ENCODE data around the gene CTSW.
"Not testable (repeated sequence)": the region's sequence is repeated elsewhere in the genome, so short reads cannot be mapped to it uniquely, and the experiment has no call there.

The CTSW gene, protein sequence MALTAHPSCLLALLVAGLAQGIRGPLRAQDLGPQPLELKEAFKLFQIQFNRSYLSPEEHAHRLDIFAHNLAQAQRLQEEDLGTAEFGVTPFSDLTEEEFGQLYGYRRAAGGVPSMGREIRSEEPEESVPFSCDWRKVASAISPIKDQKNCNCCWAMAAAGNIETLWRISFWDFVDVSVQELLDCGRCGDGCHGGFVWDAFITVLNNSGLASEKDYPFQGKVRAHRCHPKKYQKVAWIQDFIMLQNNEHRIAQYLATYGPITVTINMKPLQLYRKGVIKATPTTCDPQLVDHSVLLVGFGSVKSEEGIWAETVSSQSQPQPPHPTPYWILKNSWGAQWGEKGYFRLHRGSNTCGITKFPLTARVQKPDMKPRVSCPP

DNA sequence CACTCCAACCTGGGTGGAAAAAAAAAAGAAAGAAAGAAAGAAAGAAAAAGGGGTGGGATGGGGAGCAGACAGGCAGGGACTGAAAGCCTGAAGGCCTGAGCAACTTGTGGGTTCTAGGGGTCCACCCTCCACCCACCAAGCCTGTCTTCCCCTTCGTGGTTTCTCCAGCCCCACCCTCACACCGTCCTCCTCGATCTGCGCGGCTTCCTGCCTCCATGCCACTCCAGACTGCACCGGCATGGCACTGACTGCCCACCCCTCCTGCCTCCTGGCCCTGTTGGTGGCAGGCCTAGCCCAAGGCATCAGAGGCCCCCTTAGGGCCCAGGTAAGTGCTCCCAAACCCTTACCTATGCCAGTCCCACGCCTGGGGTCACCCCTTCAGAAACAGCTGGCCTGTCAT is at the start of gene CTSW:
Gene CTSW, plus strand, starts transcription at position 221 of the 400 bp plus-strand sequence. Its CDS starts 18 bp downstream, at position 239.
- no peak within 1 kb of the TSS for H3K9ac ChIP-seq (ENCODE audit: insufficient read length, low read depth)
- peaks cover 3% of the 10 kb centered on the region; the same call in 1 of the 2 replicates for H3K9me3 ChIP-seq (ENCODE audit: insufficient read depth, low read length)
- peaks cover 40% of the 10 kb centered on the region for H3K36me3 ChIP-seq (ENCODE audit: insufficient read depth, insufficient read length, low read length)
- DNase-seq (ENCODE audit: low read depth, low spot score): no peak
- no peak within 1 kb of the TSS for H3K4me3 ChIP-seq (ENCODE audit: insufficient read length, low read depth)
- no peaks in the 10 kb centered on the region for H3K27me3 ChIP-seq (ENCODE audit: insufficient read depth, insufficient read length)
- TF ChIP-seq ZNF274 (IDR thresholded peaks at IDR 0.05; ENCODE audit: low read depth, low read length): no peak
- no peak for TF ChIP-seq YY1 (IDR thresholded peaks at IDR 0.05; ENCODE audit: insufficient read depth, insufficient read length)
- TF ChIP-seq SUZ12 (IDR thresholded peaks at IDR 0.05; ENCODE audit: extremely low read depth, insufficient read depth, insufficient read length): no peak
- peaks cover 3% of the 10 kb centered on the region for H3K4me1 ChIP-seq (ENCODE audit: insufficient read depth, insufficient read length)

DNA sequence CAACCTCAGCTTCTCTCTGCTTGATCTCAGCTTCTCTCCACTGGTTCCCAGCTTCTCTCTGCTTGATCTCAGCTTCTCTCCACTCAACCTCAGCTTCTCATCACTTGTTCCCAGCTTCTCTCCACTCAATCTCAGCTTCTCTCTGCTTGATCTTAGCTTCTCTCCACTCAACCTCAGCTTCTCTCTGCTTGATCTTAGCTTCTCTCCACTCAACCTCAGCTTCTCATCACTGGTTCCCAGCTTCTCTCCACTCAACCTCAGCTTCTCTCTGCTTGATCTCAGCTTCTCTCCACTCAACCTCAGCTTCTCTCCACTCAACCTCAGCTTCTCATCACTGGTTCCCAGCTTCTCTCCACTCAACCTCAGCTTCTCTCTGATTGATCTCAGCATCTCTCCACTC is 47.4 kb upstream of the CTSW start:
- H3K4me1 ChIP-seq (ENCODE audit: insufficient read depth, insufficient read length); H3K36me3 ChIP-seq (ENCODE audit: insufficient read depth, insufficient read length, low read length); H3K4me3 ChIP-seq (ENCODE audit: insufficient read length, low read depth); H3K9ac ChIP-seq (ENCODE audit: insufficient read length, low read depth); H3K9me3 ChIP-seq (ENCODE audit: insufficient read depth, low read length); H3K27me3 ChIP-seq (ENCODE audit: insufficient read depth, insufficient read length); DNase-seq (ENCODE audit: low read depth, low spot score): not testable (repeated sequence)

DNA sequence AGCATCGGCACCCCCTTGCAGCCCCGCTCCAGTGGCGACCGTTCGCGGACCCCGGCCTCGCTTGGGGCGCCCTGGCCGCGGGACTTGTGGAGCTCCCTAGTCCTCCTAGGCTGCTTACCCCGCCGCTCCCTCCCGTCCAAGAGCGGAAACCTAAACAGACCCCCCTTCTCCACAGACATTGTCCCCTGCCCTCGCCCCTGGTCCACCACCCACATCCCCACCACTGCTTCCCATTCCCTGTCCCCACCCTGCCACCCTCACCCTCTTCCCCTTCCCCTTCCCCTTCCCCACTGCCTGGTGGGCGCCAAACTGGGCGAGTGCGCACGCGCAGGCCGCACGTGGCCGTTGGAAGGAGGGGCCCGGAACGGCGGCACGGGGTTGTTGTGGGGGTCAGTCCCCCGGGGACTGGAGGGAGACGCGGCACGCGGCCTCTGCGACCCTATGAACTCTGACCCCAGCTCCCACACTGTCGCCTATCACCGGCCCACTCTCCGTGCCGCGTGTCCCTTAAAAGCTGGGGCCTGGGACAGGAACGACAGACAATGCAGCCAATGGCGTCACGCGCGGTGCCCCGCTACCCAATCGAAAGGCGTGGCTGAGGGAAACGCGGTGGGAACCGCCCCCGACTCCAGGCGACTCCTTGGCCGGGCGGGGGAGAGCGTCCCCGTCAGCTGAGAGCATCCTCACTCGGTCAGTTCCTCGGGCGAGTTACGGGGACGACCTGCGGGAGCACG is 46.2 kb upstream of the CTSW start, which contains the start of gene SNX32:
Gene SNX32, plus strand, starts transcription at position 667 of the 734 bp plus-strand sequence. CDS start 103 bp downstream, outside the sequence.
- Histone ChIP-seq H3K9ac (ENCODE audit: insufficient read length, low read depth) (peak within 1 kb of the TSS; percentile 80), H3K4me3 (ENCODE audit: insufficient read length, low read depth) (peak within 1 kb of the TSS; percentile 66), H3K4me1 (ENCODE audit: insufficient read depth, insufficient read length) (peaks cover 6% of the 10 kb centered on the region), H3K27me3 (ENCODE audit: insufficient read depth, insufficient read length) (peaks cover 4% of the 10 kb centered on the region), H3K36me3 (ENCODE audit: insufficient read depth, insufficient read length, low read length) (no peaks in the 10 kb centered on the region), H3K9me3 (ENCODE audit: insufficient read depth, low read length) (peaks cover 6% of the 10 kb centered on the region; the same call in 1 of the 2 replicates)
- DNase-seq (ENCODE audit: low read depth, low spot score): peak; percentile 91
- no peak for TF ChIP-seq ZNF274 (IDR thresholded peaks at IDR 0.05; ENCODE audit: low read depth, low read length)
- TF ChIP-seq YY1 (IDR thresholded peaks at IDR 0.05; ENCODE audit: insufficient read depth, insufficient read length): no peak
- TF ChIP-seq SUZ12 (IDR thresholded peaks at IDR 0.05; ENCODE audit: extremely low read depth, insufficient read depth, insufficient read length): no peak

DNA sequence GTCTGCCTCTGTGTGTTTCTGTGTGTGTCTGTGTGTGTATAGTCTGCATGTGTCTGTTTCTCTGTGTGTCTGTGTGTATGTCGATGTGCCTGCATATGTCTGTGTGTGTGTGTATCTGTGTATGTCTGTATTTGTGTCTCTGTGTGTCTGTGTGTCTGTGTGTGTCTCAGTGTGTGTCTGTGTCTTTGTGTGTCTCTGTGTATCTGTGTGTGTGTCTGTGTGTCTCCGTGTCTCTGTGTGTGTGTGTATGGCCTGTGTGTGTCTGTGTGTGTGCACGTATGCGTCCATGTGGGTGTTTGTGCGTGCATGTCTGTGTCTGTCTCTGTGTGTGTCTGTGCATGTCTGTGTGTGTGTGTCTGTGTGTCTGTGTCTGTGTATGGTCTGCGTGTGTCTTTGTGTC is 45.4 kb upstream of the CTSW start:
- Histone ChIP-seq H3K9me3 (ENCODE audit: insufficient read depth, low read length) (peaks cover 6% of the 10 kb centered on the region; the same call in 1 of the 2 replicates), H3K4me3 (ENCODE audit: insufficient read length, low read depth) (peak overlapping the region; percentile 66), H3K27me3 (ENCODE audit: insufficient read depth, insufficient read length) (peaks cover 4% of the 10 kb centered on the region), H3K4me1 (ENCODE audit: insufficient read depth, insufficient read length) (peaks cover 6% of the 10 kb centered on the region), H3K36me3 (ENCODE audit: insufficient read depth, insufficient read length, low read length) (no peaks in the 10 kb centered on the region), H3K9ac (ENCODE audit: insufficient read length, low read depth) (peak overlapping the region; percentile 69)
- DNase-seq (ENCODE audit: low read depth, low spot score): no peak
- no peak for TF ChIP-seq SUZ12 (IDR thresholded peaks at IDR 0.05; ENCODE audit: extremely low read depth, insufficient read depth, insufficient read length)
- no peak for TF ChIP-seq YY1 (IDR thresholded peaks at IDR 0.05; ENCODE audit: insufficient read depth, insufficient read length)
- no peak for TF ChIP-seq ZNF274 (IDR thresholded peaks at IDR 0.05; ENCODE audit: low read depth, low read length)

DNA sequence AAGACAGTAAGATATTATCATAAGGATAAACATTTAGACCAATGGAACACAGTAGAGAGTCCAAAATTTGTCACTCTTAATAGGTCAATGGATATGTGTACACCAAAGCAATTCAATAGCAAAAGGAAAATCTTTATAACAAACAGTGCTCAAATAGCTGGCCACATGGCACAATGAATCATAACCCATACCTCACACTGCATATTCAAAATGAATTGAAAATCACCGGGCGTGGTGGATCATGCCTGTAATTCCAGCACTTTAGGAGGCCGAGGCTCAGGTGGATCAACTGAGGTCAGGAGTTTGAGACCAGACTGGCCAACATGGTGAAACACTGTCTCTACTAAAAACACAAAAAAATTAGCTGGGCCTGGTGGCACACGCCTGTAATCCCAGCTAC is 37.5 kb upstream of the CTSW start:
- TF ChIP-seq ZNF274 (IDR thresholded peaks at IDR 0.05; ENCODE audit: low read depth, low read length) (no peak), SUZ12 (IDR thresholded peaks at IDR 0.05; ENCODE audit: extremely low read depth, insufficient read depth, insufficient read length) (no peak), YY1 (IDR thresholded peaks at IDR 0.05; ENCODE audit: insufficient read depth, insufficient read length) (no peak)

DNA sequence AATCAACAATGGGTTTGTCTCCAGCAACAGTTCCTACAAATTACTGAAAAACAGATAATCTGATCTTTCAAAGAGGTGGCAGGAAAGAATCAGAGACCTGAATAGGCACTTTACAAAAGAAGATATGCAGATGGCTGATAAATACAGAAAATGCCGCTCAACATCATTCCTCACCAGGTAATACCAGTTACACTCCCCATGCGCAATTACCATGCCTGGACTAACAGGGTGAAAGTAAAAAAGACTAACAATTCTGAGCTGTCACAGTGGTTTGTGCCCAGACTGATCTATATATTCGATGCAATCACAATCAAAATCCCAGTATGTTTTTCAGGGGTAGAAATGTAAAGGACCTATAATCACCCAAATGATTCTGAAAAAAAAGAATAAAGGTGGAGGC is 35.8 kb upstream of the CTSW start:
- no peak for TF ChIP-seq YY1 (IDR thresholded peaks at IDR 0.05; ENCODE audit: insufficient read depth, insufficient read length)
- TF ChIP-seq ZNF274 (IDR thresholded peaks at IDR 0.05; ENCODE audit: low read depth, low read length): no peak
- no peak for TF ChIP-seq SUZ12 (IDR thresholded peaks at IDR 0.05; ENCODE audit: extremely low read depth, insufficient read depth, insufficient read length)
- no peaks in the 10 kb centered on the region for H3K36me3 ChIP-seq (ENCODE audit: insufficient read depth, insufficient read length, low read length)
- H3K4me1 ChIP-seq (ENCODE audit: insufficient read depth, insufficient read length): no peaks in the 10 kb centered on the region
- H3K4me3 ChIP-seq (ENCODE audit: insufficient read length, low read depth): no peak overlapping the region
- H3K27me3 ChIP-seq (ENCODE audit: insufficient read depth, insufficient read length): no peaks in the 10 kb centered on the region
- no peak for DNase-seq (ENCODE audit: low read depth, low spot score)
- H3K9me3 ChIP-seq (ENCODE audit: insufficient read depth, low read length): no peaks in the 10 kb centered on the region
- no peak overlapping the region for H3K9ac ChIP-seq (ENCODE audit: insufficient read length, low read depth)

More for the DNA sequence above, 37.5 kb upstream of the CTSW start:
- H3K4me3 ChIP-seq (ENCODE audit: insufficient read length, low read depth): no peak overlapping the region
- no peaks in the 10 kb centered on the region for H3K4me1 ChIP-seq (ENCODE audit: insufficient read depth, insufficient read length)
- H3K36me3 ChIP-seq (ENCODE audit: insufficient read depth, insufficient read length, low read length): no peaks in the 10 kb centered on the region
- no peak for DNase-seq (ENCODE audit: low read depth, low spot score)
- H3K9me3 ChIP-seq (ENCODE audit: insufficient read depth, low read length): no peaks in the 10 kb centered on the region
- H3K27me3 ChIP-seq (ENCODE audit: insufficient read depth, insufficient read length): no peaks in the 10 kb centered on the region
- no peak overlapping the region for H3K9ac ChIP-seq (ENCODE audit: insufficient read length, low read depth)

DNA sequence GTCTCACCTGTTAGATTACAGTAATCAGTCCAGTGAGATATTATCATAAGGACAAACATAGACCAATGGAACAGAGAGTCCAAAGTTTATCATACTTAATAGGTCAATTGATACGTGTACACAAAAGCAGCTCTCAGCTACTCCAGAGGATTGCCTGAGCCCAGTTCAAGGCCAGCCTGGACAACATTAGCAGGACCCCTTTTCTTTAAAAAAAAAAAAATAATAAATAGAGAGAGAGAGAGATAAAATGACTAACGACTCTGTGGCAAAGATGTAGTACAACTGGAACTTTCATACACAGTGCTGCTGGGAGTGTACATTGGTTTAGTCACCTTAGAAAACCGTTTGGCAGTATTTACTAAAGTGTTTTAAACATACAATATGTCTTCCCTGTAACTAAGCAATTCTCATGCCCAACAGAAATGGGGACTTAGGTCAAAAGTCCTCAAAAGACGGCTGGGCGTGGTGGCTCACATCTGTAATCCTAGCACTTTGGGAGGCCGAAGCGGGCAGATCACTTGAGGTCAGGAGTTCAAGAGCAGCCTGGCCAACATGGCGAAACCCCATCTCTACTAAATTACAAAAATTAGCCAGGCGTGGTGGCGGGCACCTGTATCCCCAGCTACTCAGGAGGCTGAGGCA is 35.3 kb upstream of the CTSW start:
- H3K4me1 ChIP-seq (ENCODE audit: insufficient read depth, insufficient read length): peaks cover 2% of the 10 kb centered on the region
- H3K9ac ChIP-seq (ENCODE audit: insufficient read length, low read depth): no peak overlapping the region
- H3K4me3 ChIP-seq (ENCODE audit: insufficient read length, low read depth): no peak overlapping the region
- no peaks in the 10 kb centered on the region for H3K9me3 ChIP-seq (ENCODE audit: insufficient read depth, low read length)
- H3K27me3 ChIP-seq (ENCODE audit: insufficient read depth, insufficient read length): no peaks in the 10 kb centered on the region
- no peaks in the 10 kb centered on the region for H3K36me3 ChIP-seq (ENCODE audit: insufficient read depth, insufficient read length, low read length)
- no peak for TF ChIP-seq SUZ12 (IDR thresholded peaks at IDR 0.05; ENCODE audit: extremely low read depth, insufficient read depth, insufficient read length)
- TF ChIP-seq ZNF274 (IDR thresholded peaks at IDR 0.05; ENCODE audit: low read depth, low read length): no peak
- no peak for TF ChIP-seq YY1 (IDR thresholded peaks at IDR 0.05; ENCODE audit: insufficient read depth, insufficient read length)
- DNase-seq (ENCODE audit: low read depth, low spot score): no peak

Measured in NT2/D1 (cell line).